Measurements from ENCODE around the gene PIGK. TPM values are rescaled to one million over a fixed set of nuclear protein-coding genes. Genes with fewer than 3 reads are reported as not detected.

Gene PIGK
- total RNA-seq, 4 donors from 2014 or later: 15.3 to 27.2 (median 20.9) TPM

DNA sequence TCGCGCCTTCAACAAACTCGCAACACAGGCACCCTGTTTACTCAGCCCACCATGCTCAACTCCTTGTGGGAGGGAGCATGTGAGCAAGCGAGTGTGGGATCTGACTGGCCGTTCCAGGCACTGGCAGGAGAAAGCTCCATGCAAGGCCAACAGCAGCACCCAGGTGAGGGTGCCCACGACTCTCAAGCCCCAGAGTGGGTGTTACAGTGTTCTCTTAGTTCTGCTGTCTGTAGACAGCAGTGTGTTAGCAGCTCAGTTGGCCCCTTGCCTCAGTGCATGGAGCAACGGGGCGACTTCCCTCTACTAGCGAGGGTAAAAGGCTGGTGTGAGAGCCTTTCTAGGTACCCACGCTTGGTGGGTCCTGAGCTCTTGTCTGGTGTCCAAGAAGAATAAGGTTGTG lies 114.6 kb downstream of the PIGK start:
- Histone ChIP-seq H3K36me3 (peaks cover 0 to 7% (median 0%) of the 10 kb centered on the region in 3 donors), H3K27ac (no peak overlapping the region), H3K27me3 (no peaks in the 10 kb centered on the region), H3K4me1 (no peaks in the 10 kb centered on the region), H3K4me3 (no peak overlapping the region), H3K9me3 (no peaks in the 10 kb centered on the region)
- no peak for DNase-seq (ENCODE audit: low spot score in 2 of 2)
- 93 to 98% methylated on average over 9 to 10 of the region's 10 CpGs for WGBS, 2 donors
- TF ChIP-seq, protein P1, sequence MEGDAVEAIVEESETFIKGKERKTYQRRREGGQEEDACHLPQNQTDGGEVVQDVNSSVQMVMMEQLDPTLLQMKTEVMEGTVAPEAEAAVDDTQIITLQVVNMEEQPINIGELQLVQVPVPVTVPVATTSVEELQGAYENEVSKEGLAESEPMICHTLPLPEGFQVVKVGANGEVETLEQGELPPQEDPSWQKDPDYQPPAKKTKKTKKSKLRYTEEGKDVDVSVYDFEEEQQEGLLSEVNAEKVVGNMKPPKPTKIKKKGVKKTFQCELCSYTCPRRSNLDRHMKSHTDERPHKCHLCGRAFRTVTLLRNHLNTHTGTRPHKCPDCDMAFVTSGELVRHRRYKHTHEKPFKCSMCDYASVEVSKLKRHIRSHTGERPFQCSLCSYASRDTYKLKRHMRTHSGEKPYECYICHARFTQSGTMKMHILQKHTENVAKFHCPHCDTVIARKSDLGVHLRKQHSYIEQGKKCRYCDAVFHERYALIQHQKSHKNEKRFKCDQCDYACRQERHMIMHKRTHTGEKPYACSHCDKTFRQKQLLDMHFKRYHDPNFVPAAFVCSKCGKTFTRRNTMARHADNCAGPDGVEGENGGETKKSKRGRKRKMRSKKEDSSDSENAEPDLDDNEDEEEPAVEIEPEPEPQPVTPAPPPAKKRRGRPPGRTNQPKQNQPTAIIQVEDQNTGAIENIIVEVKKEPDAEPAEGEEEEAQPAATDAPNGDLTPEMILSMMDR (IDR thresholded peaks at IDR 0.05): no peak
- TF ChIP-seq POLR2A (IDR thresholded peaks at IDR 0.05) (no peak), EP300 (IDR thresholded peaks at IDR 0.05) (no peak)

DNA sequence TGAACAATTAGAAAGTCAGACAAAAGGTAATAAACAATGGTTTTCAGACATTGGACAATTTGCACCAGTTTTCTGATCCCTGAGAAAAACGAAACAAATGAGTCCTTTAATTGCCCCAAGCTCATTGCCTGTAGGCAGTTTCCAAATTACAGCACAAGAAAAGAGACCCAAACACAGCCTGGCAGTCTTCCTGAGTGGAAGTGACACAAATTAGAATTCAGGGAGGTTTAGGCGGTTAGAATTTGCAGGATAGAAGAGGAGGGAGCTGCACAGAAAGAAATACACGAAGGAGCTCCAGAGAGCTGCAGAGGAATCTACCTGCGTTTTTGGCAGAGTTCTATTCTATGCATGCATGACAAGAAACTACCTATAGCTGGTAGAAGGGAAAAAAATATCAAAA lies 115.7 kb downstream of the PIGK start:
- no peaks in the 10 kb centered on the region for H3K27me3 ChIP-seq
- 54 to 68% methylated on average over 4 of the region's 4 CpGs for WGBS, 2 donors
- no peaks in the 10 kb centered on the region for H3K4me1 ChIP-seq
- H3K4me3 ChIP-seq: no peak overlapping the region
- TF ChIP-seq, protein P1 (IDR thresholded peaks at IDR 0.05): no peak
- no peak for TF ChIP-seq POLR2A (IDR thresholded peaks at IDR 0.05)
- TF ChIP-seq EP300 (IDR thresholded peaks at IDR 0.05): no peak
- peaks cover 0 to 7% (median 0%) of the 10 kb centered on the region in 3 donors for H3K36me3 ChIP-seq
- no peaks in the 10 kb centered on the region for H3K9me3 ChIP-seq
- DNase-seq (ENCODE audit: low spot score in 2 of 2): no peak
- H3K27ac ChIP-seq: no peak overlapping the region

- peaks cover 0 to 7% (median 0%) of the 10 kb centered on the region in 3 donors for H3K36me3 ChIP-seq
- no peak for DNase-seq (ENCODE audit: low spot score in 2 of 2)
- H3K4me1 ChIP-seq: no peaks in the 10 kb centered on the region
- no peaks in the 10 kb centered on the region for H3K27me3 ChIP-seq
- no peak overlapping the region for H3K27ac ChIP-seq
- no peak overlapping the region for H3K4me3 ChIP-seq
- WGBS, 2 donors: 87 to 97% methylated on average over 1 of the region's 1 CpG
- TF ChIP-seq EP300 (IDR thresholded peaks at IDR 0.05) (no peak), POLR2A (IDR thresholded peaks at IDR 0.05) (no peak)
- TF ChIP-seq, protein P1 (IDR thresholded peaks at IDR 0.05): no peak
- peaks cover 0 to 4% (median 0%) of the 10 kb centered on the region in 4 donors for H3K9me3 ChIP-seq
Measured at GRCh38 chr1:77100875-77101274, 118.4 kb downstream of the PIGK start.

GRCh38 chr1:77096496-77097255 lies 122.6 kb downstream of the PIGK start:
- H3K9me3 ChIP-seq: peaks cover 0 to 4% (median 0%) of the 10 kb centered on the region in 4 donors
- H3K27me3 ChIP-seq: no peaks in the 10 kb centered on the region
- no peak for TF ChIP-seq EP300 (IDR thresholded peaks at IDR 0.05)
- no peak for TF ChIP-seq POLR2A (IDR thresholded peaks at IDR 0.05)
- TF ChIP-seq, protein P1 (IDR thresholded peaks at IDR 0.05): no peak
- no peak overlapping the region for H3K27ac ChIP-seq
- H3K4me1 ChIP-seq: no peaks in the 10 kb centered on the region
- WGBS, 2 donors: 90 to 97% methylated on average over 9 of the region's 9 CpGs
- no peaks in the 10 kb centered on the region for H3K36me3 ChIP-seq
- DNase-seq (ENCODE audit: low spot score in 2 of 2): no peak
- H3K4me3 ChIP-seq: no peak overlapping the region

GRCh38 chr1:77095236-77095635 lies 124.0 kb downstream of the PIGK start:
- no peak for DNase-seq (ENCODE audit: low spot score in 2 of 2)
- Histone ChIP-seq H3K36me3 (peaks cover 0 to 4% (median 0%) of the 10 kb centered on the region in 3 donors), H3K9me3 (peaks cover 0 to 4% (median 0%) of the 10 kb centered on the region in 4 donors), H3K4me3 (no peak overlapping the region), H3K4me1 (no peaks in the 10 kb centered on the region), H3K27me3 (no peaks in the 10 kb centered on the region), H3K27ac (no peak overlapping the region)
- WGBS, 2 donors: 68 to 74% methylated on average over 1 of the region's 1 CpG
- TF ChIP-seq EP300 (IDR thresholded peaks at IDR 0.05) (no peak), POLR2A (IDR thresholded peaks at IDR 0.05) (no peak)
- TF ChIP-seq, protein P1 (IDR thresholded peaks at IDR 0.05): no peak

All from tibial nerve (tissue), 4 donors.